ENCODE data around the gene ABCB7.
"Not testable (repeated sequence)": the region's sequence is repeated elsewhere in the genome, so short reads cannot be mapped to it uniquely, and the experiment has no call there.

Gene ABCB7

DNA sequence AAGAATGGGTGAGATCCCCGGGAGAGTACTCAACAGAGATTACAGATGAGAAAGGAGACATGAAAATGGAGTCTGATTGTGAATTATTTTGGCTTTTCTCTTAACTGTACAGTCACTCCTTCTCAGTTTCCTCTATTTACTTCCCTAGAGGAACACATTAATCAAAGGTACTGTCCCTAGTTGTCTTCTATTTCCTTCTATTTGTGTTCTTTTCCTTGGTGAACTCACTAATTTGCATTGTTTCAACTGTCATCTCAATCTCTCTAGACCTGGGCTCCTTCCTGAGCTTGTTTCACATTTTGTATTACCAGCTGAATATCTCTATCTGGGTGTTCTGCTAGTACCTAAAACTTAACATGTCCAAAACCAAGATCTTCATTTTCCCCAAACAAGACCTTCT, 59.8 kb downstream of the ABCB7 start:
- no peak for DNase-seq

DNA sequence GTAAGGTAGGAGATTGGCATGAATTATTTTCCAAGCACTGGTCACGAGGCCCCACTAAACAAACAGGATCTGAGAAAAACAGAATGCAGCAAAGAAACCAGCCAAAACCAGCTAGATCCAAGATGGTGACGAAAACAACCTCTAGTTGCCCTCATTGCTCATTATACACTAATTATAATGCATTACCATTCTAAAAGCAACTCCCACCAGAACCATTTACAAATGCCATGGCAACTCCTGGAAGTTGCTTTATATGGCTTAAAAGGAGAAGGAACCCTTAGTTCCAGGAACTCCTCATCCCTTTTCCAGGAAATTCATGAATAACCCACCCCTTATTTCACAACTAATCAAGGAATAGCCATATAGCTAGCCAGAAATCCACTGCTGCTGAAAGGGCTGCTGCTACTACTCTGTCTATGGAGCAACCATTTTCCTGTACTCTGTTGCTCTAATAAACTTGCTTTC, 69.3 kb downstream of the ABCB7 start:
- DNase-seq, result no peak

DNA sequence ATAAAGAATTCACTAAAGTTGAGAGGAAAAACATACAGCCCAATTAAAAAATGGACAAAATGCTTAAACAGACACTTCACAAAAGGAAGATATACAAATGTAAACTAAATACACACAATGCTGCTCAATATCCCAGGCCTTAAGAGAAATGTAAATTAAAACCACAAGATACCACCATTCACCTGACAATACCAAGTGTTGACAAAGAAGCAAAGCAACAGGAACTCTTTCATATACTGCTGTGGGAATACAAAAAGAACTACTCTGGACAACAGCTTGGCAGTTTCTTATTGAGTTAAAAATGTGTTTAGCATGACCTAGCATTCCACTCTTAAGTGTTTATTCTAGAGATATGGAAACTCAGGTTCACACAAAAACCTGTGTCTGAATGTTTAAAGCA, 71.3 kb downstream of the ABCB7 start:
- no peak for DNase-seq

DNA sequence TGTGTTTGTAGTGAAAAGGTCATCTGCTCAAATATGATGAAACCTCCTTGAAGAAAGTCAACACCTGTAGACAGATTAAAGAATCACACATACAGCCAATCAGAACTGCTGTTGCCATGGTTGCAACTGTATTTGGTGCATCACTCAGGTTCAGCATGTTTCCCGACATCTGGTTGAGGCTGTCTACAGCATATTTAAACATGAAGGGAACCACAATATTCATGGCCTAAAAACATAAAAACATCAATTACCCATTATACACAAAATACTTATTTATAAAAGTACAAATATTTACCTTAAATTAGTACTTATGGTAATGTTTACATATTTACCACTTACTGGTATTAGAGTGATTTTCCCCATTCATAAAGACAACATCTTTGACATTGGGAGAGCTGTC, 79.7 kb downstream of the ABCB7 start:
- DNase-seq, result peak in 1 of 3 experiments; percentile 29

DNA sequence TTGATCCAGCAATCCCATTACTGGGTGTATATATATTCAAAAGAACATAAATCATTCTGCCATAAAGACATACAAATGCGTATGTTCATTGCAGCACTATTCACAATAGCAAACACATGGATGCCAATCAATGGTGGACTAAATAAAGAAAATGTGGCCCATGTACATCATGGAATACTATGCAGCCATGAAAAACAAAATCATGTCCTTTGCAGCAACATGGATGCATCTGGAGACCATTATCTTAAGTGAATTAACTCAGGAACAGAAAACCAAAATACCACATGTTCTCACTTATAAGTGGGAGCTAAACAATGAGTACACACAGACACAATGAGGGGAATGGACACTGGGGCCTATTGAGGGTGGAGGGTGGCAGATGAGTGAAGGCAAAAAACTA, 81.6 kb downstream of the ABCB7 start:
- no peak for DNase-seq

DNA sequence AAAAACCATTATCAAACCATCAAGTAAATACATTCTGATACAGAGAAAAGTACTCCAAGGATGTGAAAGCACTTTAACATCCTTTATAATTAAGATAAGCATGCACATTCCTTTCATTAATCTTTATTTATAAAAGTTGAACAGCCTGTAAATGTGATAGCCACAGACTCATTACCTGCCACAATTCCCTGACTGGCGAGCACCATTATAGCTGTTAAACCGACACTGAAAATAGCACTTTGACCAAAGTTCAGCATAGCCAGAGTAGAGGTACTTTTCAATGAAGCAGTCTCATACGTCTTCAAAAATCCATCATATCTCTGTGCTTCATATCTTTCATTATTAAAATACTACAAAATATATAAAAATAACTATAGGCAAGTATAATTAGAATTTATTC, 84.7 kb downstream of the ABCB7 start:
- DNase-seq, result no peak

DNA sequence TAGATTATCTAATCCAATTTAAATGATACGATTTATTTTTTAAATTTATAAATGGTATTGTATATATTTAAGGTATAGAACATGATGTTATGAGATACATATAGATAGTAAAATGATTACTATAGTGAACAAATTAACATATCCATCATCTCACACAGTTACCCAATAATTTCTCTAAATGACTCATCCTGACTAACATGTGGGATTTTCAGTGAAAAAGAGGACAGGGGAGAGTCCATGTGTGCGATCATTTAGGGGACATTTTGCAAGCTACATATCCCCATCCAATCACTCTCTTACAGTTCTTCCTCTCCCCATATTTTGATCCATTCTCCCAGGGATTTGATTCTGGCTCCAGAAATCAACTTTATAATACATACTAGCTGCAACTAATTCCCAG, 88.2 kb downstream of the ABCB7 start:
- DNase-seq, result no peak

DNA sequence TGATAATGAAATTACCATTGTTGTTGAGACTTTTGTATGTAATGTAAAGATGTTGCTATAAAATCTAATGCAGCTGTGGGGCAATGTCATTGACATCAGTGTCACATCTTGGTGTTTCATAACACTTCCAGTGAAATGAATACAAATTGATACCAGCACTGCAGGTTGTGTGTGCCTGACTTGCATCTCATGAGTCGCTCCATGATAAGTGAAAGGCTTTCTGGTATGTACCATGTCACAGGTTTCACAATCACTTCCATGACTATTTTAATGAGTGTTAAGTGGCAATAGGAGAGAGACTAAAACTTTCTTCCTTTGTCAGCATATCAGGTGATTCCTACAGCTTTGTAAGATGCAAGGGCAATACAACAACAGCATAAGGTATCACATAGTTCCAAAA, 94.4 kb downstream of the ABCB7 start:
- DNase-seq, result no peak

DNA sequence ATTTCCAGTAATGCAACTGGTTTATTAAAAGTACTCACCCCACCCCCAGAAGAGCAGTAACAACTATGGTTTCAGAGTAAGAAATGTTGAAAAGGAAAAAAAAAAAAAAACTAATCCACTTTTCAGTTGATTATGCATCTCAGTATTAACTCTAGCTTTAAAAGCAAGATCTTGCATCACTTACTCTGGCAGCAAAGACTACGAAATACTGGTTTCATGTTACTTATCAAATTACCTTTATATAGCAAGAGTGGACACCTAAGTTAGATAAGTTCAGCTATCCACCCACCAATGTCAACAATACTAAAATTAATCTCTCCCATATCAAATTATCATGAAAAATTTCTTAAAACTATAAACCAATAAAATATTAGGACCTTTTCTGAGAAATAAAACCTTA, 105.0 kb downstream of the ABCB7 start:
- no peak for DNase-seq

DNA sequence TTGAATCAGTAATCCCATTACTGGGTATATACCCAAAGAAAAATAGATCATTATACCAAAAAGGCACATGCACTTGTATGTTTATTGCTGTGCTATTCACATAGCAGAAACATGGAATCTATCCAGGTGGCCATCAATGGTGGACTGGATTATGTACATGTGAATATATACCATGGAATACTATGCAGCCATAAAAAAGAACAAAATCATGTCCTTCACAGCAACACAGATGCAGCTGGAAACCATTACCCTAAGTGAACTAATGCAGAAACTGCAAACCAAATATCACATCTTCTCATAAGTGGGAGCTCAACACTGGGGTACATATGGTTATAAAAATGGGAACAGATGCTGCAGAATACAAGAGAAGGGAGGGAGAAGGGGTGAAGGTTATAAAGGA, 110.7 kb downstream of the ABCB7 start:
- no peak for DNase-seq

DNA sequence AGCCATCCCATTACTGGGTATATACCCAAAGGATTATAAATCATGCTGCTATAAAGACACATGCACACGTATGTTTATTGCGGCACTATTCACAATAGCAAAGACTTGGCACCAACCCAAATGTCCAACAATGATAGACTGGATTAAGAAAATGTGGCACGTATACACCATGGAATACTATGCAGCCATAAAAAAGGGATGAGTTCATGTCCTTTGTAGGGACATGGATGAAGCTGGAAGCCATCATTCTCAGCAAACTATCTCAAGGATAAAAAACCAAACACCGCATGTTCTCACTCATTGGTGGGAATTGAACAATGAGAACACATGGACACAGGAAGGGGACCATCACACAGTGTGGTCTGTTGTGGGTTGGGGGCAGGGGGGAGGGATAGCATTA, 111.9 kb downstream of the ABCB7 start:
- not testable (repeated sequence) for DNase-seq

DNA sequence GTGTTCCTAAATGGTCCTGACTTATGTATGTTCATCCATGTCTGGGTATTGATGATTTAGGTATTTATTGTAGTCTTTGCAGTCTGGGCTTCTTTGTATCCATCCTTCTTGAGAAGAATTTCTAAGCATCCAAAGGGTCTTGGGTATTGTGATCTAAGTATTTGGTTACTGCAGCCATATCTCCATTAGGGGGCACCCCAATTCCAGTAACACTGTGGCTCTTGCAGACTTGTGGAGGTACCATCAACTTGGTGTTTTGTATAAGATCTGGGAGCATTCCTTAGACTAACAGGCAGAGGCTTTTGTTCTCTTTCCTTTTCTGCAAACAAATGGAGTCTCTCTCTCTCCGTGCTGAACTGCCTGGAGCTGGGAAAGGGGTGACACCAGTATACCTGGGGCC, 117.2 kb downstream of the ABCB7 start:
- DNase-seq, result peak in 2 of 3 experiments; percentile 16 to 63

Measured in NCI-H1417 (cell line).